PC-9 (cell line): ENCODE data around the gene PRPF39.

Experiments used
- CTCF ChIP-seq: fragments of 200-600 bp; sonication (generic); conservative IDR thresholded peaks from 2 replicates; pipeline ENCODE4 v1.6.1; 2017; ENCODE audit warnings: mixed run types, antibody characterized with exemption, mild to moderate bottlenecking, moderate library complexity
- EZH2 ChIP-seq: fragments of 200-600 bp; sonication (generic); IDR thresholded peaks from 2 replicates; pipeline ENCODE4 v1.8.0; 2017; ENCODE audit warnings: antibody characterized with exemption, low read depth

DNA sequence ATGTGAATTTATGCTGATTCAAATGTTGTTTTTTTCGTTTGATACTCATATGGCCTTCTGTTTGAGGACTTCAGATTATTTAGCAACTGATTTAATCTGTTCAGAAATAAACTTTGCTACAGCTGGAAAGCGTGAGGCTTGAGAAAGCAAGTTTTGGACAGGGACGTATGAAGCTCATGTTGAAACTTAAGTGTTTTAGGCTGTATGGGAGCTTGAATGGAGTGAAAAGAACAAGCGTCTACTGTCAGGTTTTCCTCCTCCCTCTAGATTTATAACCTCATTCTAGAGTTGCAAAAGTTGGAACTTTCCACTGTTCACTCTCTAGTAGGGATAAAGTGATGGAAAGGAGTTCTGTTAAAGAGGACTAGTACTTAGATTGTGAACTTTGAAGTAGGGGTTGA, 1.0 kb downstream of the PRPF39 start:
- TF ChIP-seq CTCF: no peak
- no peak for TF ChIP-seq EZH2
